GM18909 (cell line): Measurements from ENCODE around the gene IL6R.
"Not testable (repeated sequence)": the region's sequence is repeated elsewhere in the genome, so short reads cannot be mapped to it uniquely, and the experiment has no call there.

Experiments
- ATAC-seq: cut with Tn5 transposase; IDR thresholded peaks from one replicate; pipeline ENCODE4 v1.9.1; 2021; ENCODE audit warnings: mild to moderate bottlenecking; ENCODE audit not compliant: unreplicated experiment, poor library complexity

The IL6R gene

DNA sequence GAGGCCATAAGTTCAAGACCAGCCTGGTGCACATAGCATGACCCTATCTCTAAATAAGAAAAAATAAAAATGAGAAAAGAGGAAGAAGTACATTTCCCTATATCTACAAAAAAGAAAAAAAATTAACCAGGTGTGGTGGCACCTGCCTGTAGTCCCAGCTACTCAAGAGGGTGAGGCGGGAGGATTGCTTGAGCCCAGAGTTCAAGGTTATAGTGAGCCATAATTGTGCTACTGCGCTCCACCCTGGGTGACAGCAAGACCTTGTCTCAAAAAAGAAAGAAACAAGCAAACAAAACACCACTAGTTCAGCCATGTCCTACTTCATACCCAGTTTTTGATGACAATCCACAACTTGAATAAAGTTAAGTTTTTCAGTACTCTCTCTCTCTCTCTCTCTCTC, 66.2 kb downstream of the IL6R start:
- ATAC-seq = no peak

DNA sequence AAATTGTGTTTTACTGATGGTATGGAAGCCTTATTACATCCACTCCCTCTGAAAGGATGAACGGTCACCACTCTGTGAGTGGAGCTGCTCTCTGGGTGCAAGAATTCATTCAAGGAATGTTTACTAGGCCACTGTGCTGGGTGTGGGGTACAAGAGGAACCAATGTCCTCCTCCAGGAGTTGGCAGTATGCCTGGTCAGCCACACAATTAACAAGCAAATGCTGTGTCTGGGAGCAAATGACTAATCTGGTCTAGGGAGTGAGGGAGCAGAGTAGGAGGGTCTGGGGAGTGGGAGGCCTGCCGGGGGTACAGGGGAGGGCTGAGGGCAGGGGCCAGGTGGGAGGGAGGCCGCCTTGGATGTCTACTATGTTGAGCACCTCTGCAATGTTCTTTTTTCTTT, 69.7 kb downstream of the IL6R start:
- ATAC-seq = no peak

GRCh38 chr1:154476791-154477190, 71.6 kb downstream of the IL6R start:
- ATAC-seq = no peak

GRCh38 chr1:154478013-154478412, 72.9 kb downstream of the IL6R start:
- ATAC-seq = no peak

- no peak for ATAC-seq
These were observed 73.5 kb downstream of the IL6R start for GRCh38 chr1:154478639-154479038.

DNA sequence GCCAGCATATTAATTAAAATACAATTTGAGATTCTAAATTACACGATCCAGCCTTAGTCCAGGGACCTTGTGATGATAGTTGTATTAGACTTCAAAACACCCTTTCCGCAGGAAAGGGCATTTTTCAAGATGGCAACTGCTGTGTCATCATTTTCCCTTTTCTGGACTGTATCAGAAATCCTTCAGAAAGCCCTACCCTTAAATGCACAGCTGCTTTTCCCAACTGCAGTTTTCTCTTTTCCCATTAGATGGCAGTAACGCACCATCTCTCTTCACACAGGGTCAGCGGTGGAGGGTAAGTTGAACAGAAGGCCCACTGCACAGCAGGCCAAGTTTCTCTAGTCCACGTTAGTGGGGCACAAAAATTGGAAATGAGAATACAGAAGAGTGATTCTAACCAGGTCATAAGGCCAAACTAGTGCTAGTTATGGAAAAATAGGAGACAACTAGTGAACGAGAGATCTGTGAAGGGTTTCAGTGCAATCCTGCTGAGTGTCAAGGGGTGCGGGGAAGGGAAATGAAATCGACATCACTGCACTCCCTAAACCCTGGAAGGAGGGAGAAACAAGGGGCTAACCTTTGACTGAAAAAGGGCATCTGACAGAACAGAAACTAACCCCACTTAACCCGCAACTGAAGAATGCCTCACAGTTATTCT, 74.8 kb downstream of the IL6R start:
- ATAC-seq = no peak

- ATAC-seq = no peak
These were observed 75.9 kb downstream of the IL6R start for GRCh38 chr1:154481053-154481452.

DNA sequence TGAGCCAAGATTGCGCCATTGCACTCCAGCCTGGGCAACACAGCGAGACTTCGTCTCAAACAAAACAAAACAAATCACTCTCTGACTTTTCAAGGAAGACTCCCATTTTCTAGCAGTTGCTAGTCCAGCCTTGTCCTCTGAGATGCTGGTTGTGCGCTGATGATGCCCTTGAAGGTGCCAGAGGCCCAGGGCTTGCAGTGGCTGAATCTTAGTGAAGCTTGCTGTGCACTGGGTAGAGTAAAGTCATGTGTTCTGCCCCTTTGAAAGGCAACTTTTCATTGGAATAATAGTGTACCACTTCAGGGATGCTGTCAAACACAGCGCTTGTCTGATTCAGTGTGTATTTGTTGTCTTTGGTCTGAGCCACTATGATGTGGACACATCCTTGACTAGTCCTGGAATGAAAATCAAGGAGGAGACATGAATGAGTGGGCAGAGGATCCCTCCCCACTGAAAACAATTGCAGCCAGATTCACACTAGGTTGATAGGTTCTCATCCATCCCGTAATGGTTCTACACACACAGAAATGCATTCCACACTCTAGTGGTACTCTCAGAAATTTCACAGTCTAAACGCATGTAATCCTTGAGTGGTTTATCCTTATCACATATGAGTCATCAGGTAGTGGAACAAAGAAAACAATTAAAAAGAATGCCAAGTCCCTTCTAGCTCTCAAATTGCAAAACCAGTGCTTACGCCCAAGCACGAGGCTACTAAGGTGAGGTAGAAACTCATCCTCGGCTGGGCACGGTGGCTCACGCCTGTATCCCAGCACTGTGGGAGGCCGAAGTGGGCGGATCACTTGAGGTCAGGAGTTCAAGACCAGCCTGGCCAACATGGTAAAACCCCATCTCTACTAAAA, 79.0 kb downstream of the IL6R start:
- no peak for ATAC-seq

GRCh38 chr1:154485106-154485505, 80.0 kb downstream of the IL6R start:
- no peak for ATAC-seq

DNA sequence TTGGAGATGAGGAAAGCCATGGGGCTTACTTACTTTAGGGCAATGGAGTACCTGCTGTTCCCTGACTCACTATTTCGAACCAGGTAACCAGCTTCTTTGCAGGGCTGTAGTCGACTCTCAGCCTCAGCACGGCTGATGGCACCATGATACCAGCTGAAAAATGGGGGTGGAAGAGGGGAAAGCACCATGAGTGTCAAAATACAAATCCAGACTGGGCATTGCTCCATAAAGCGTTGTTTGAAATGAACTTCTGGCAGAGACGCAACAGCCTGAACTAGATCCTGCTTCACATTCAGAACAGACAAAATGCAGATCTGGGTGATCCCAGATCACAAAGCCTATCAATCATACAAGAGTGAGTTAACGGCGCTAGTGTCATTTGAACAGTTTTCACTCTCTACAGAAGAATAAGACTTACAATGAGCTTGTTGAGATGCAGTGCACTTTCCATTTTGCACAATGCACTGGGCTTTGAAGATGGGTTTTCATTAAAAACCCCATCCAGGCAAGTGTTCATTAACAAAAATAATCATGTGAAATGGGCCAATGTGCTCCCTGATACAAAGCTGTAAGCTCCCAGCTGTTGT, 80.9 kb downstream of the IL6R start:
- ATAC-seq = no peak

- ATAC-seq = not testable (repeated sequence)
These were observed 81.6 kb downstream of the IL6R start for GRCh38 chr1:154486756-154487155.

- no peak for ATAC-seq
These were observed 83.8 kb downstream of the IL6R start for GRCh38 chr1:154488922-154489321.

GRCh38 chr1:154489695-154490274, 84.6 kb downstream of the IL6R start:
- ATAC-seq = no peak

- ATAC-seq = no peak
These were observed 85.2 kb downstream of the IL6R start for GRCh38 chr1:154490317-154490716.

GRCh38 chr1:154492115-154492514, 87.0 kb downstream of the IL6R start:
- no peak for ATAC-seq

- ATAC-seq = no peak
These were observed 88.1 kb downstream of the IL6R start for GRCh38 chr1:154493276-154493675.

- ATAC-seq = no peak
These were observed 90.5 kb downstream of the IL6R start for GRCh38 chr1:154495496-154496273.

- no peak for ATAC-seq
These were observed 91.2 kb downstream of the IL6R start for GRCh38 chr1:154496383-154496782.

DNA sequence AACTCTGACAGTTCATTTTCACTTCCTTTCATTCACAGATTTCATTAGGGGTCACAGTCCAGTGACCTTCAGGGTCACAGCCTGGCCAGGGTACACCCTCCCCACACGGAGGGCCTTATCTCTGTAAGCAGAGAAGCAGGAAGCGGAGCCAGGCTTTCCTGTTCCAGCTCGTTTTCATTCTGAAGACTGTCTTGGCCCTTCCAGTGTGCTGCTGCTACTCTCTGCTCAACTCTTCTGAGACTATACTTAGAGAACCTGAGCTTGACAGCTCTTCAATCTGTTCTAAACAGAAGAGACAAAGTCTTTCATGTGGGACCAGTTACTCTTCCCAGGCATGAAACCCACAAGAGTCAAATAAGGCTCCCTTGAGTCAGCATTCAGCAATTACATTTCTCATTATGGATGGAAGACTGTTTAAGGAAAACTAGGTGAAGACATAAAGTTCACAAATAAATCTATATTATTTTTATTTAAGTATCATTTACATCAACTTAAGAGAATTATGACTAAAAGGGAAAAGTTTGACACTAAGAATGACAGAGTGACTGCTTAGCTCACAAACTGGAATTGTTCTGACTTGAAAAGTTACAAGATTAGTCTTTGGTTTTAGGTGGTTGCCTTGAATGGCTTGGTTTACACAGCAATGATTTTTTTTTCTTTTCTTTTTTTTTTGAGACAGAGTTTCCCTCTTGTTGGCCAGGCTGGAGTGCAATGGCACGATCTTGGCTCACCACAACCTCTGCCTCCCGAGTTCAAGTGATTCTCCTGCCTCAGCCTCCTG, 92.1 kb downstream of the IL6R start:
- no peak for ATAC-seq

GRCh38 chr1:154499446-154499845, 94.3 kb downstream of the IL6R start:
- no peak for ATAC-seq
